IMR-90 (cell line): Measurements from ENCODE around the gene COQ10A. TPM values are rescaled to one million over a fixed set of nuclear protein-coding genes. Genes with fewer than 3 reads are reported as not detected.

Experiments
- ATAC-seq: fragments of 200-7000 bp; cut with Tn5 transposase; 2 replicates; pipeline ENCODE4 v1.9.1; 2020; ENCODE audit warnings: low read depth, mild to moderate bottlenecking, moderate library complexity
- BruUV-seq: library from RNA; stranded (reverse); fragments of 400-500 nt; replicated peaks from 2 replicates; lab custom pipeline; 2021; lab: Mats Ljungman, UMichigan
- CTCF ChIA-PET: fragments of 300-600 bp; formaldehyde crosslinking; extraction: SDS; loops from one replicate; lab custom pipeline; 2021; ENCODE audit warnings: antibody characterized with exemption; lab: Yijun Ruan, JAX
- POLR2A ChIA-PET: fragments of 300-600 bp; sonication (Branson Sonifier 250); formaldehyde crosslinking; loops from one replicate; lab custom pipeline; 2022; ENCODE audit warnings: antibody characterized with exemption; ENCODE audit not compliant: unreplicated experiment; lab: Charles Lee
- DNase-seq: peaks from one replicate; pipeline ENCODE4 v3.0.0; 2013
- H2AFZ ChIP-seq: replicated peaks from 2 replicates; pipeline ENCODE3; 2013; ENCODE audit warnings: low read length, mild to moderate bottlenecking; ENCODE audit not compliant: poor library complexity
- H2AK5ac ChIP-seq: 2 replicates; pipeline ENCODE4 v1.6.1; 2013; ENCODE audit warnings: low read depth, low read length, inconsistent platforms
- H2AK9ac ChIP-seq: replicated peaks from 2 replicates; pipeline ENCODE3; 2013; ENCODE audit warnings: mild to moderate bottlenecking, low read depth, low read length, moderate library complexity; ENCODE audit not compliant: poor library complexity
- H2BK120ac ChIP-seq: 2 replicates; pipeline ENCODE4 v1.6.1; 2013; ENCODE audit warnings: low read depth, low read length, inconsistent platforms
- H2BK15ac ChIP-seq: 3 replicates; pipeline ENCODE4 v1.6.1; 2013; ENCODE audit warnings: low read depth, low read length, inconsistent platforms
- H2BK20ac ChIP-seq: 2 replicates; pipeline ENCODE4 v1.6.1; 2013; ENCODE audit warnings: low read depth, mild to moderate bottlenecking, inconsistent platforms, low read length, moderate library complexity
- H2BK5ac ChIP-seq: 2 replicates; pipeline ENCODE4 v1.6.1; 2013; ENCODE audit warnings: mild to moderate bottlenecking, low read depth, low read length, inconsistent platforms; ENCODE audit not compliant: poor library complexity, severe bottlenecking
- H3K14ac ChIP-seq: replicated peaks from 2 replicates; pipeline ENCODE4 v1.6.1; 2013; ENCODE audit warnings: low read depth, low read length, inconsistent platforms
- H3K18ac ChIP-seq: 2 replicates; pipeline ENCODE4 v1.6.1; 2013; ENCODE audit warnings: low read depth, low read length, control low read depth
- H3K23ac ChIP-seq: 2 replicates; pipeline ENCODE4 v1.6.1; 2013; ENCODE audit warnings: low read depth, low read length, inconsistent platforms
- H3K27ac ChIP-seq: 2 replicates; pipeline ENCODE4 v1.5.1; 2013; ENCODE audit warnings: mild to moderate bottlenecking, control low read depth, low read length; ENCODE audit not compliant: insufficient read depth
- H3K27me3 ChIP-seq: 2 replicates; pipeline ENCODE4 v1.6.1; 2013; ENCODE audit warnings: low read length; ENCODE audit not compliant: control insufficient read depth, insufficient read depth
- H3K36me3 ChIP-seq: 2 replicates; pipeline ENCODE4 v1.6.1; 2013; ENCODE audit warnings: low read length, mixed read lengths; ENCODE audit not compliant: control insufficient read depth, insufficient read depth
- H3K4ac ChIP-seq: 2 replicates; pipeline ENCODE4 v1.6.1; 2013; ENCODE audit warnings: low read depth, low read length, inconsistent platforms
- H3K4me1 ChIP-seq: 2 replicates; pipeline ENCODE4 v1.6.1; 2013; ENCODE audit warnings: low read length, mixed read lengths; ENCODE audit not compliant: control insufficient read depth, insufficient read depth
- H3K4me2 ChIP-seq: 2 replicates; pipeline ENCODE4 v1.6.1; 2013; ENCODE audit warnings: low read depth, mild to moderate bottlenecking, control low read depth, low read length, moderate library complexity
- H3K4me3 ChIP-seq: 2 replicates; pipeline ENCODE4 v1.5.1; 2013; ENCODE audit warnings: low read depth, mild to moderate bottlenecking, control low read depth, low read length, moderate library complexity; ENCODE audit not compliant: insufficient read depth
- H3K56ac ChIP-seq: 2 replicates; pipeline ENCODE4 v1.6.1; 2013; ENCODE audit warnings: low read length, inconsistent platforms; ENCODE audit not compliant: insufficient read depth; ENCODE audit errors: extremely low read depth
- H3K79me1 ChIP-seq, 2 experiments: 2 replicates each; pipeline ENCODE4 v1.6.1; 2013; ENCODE audit warnings: low read length in 2 of 2, inconsistent platforms in 1 of 2, low read depth in 1 of 2
- H3K9ac ChIP-seq: 2 replicates; pipeline ENCODE4 v1.6.1; 2013; ENCODE audit warnings: low read depth, low read length, control low read depth
- H3K9me1 ChIP-seq: 2 replicates; pipeline ENCODE4 v1.6.1; 2013; ENCODE audit warnings: low read length, inconsistent platforms; ENCODE audit not compliant: insufficient read depth
- H3K9me3 ChIP-seq: 2 replicates; pipeline ENCODE4 v1.6.1; 2013; ENCODE audit warnings: low read length; ENCODE audit not compliant: control insufficient read depth, insufficient read depth
- H4K20me1 ChIP-seq: 2 replicates; pipeline ENCODE4 v1.6.1; 2013; ENCODE audit warnings: low read length, inconsistent platforms; ENCODE audit not compliant: insufficient read depth
- H4K5ac ChIP-seq: 2 replicates; pipeline ENCODE4 v1.6.1; 2013; ENCODE audit warnings: mild to moderate bottlenecking, low read depth, low read length, control low read depth
- H4K8ac ChIP-seq, 2 experiments: 2 replicates each; pipeline ENCODE4 v1.6.1; 2013; ENCODE audit warnings: low read depth in 2 of 2, low read length in 2 of 2, control low read depth in 1 of 2, inconsistent platforms in 1 of 2
- H4K91ac ChIP-seq: 2 replicates; pipeline ENCODE4 v1.6.1; 2013; ENCODE audit warnings: low read depth, low read length, inconsistent platforms; ENCODE audit not compliant: insufficient read depth
- MXI1 ChIP-seq: IDR thresholded peaks from 2 replicates; pipeline ENCODE4 v1.6.1; 2012; ENCODE audit warnings: low read depth, mild to moderate bottlenecking, low read length, moderate library complexity, borderline replicate concordance
- NFE2L2 ChIP-seq: fragments of 150-350 bp; IDR thresholded peaks from 2 replicates; pipeline ENCODE4 v1.6.1; 2016; ENCODE audit warnings: low read depth, mild to moderate bottlenecking, low read length
- WGBS, 2 experiments: methylation state at CpG; one replicate each; pipeline versions ENCODE4 v1.1.5 to v1.1.7; 2013; ENCODE audit warnings: missing lambda C conversion rate in 2 of 2; ENCODE audit not compliant: insufficient read length in 1 of 2; ENCODE audit errors: extremely low coverage in 2 of 2; 5-methylcytosine and 5-hydroxymethylcytosine counted together
- dilution Hi-C: fragments of 300-500 bp; cut with HindIII; formaldehyde crosslinking; loops from one replicate; pipeline ENCODE4 v1.14.3; 2018; ENCODE audit warnings: low sequenced_read_pairs; ENCODE audit not compliant: unreplicated experiment
- in situ Hi-C: fragments of 300-500 bp; cut with MboI; formaldehyde crosslinking; loops from 3 replicates; pipeline ENCODE4 v1.14.3; 2019; ENCODE audit warnings: low sequenced_read_pairs, inconsistent platforms, mixed read lengths
- intact Hi-C: fragments of 100-400 bp; cut with micrococcal nuclease; formaldehyde crosslinking; loops from 2 replicates; pipeline ENCODE4 v1.10.0; 2022
- polyA plus RNA-seq, 3 experiments: library from polyadenylated mRNA; depleted of rRNA; stranded (reverse); fragments of >200 nt; gene quantifications; 2 replicates each; pipeline ENCODE4 v1.2.3, GENCODE V29; 2012; ENCODE audit warnings: low replicate concordance in 1 of 3
- total RNA-seq: library from RNA; depleted of rRNA; stranded (reverse); fragments of >200 nt; gene quantifications from 2 replicates; pipeline ENCODE4 v1.2.3, GENCODE V29; 2012

COQ10A gene
- total and polyA plus RNA-seq, 2 of the 4 experiments (the other 2 are of a cell fraction) = 4.7 to 10.8 TPM

DNA sequence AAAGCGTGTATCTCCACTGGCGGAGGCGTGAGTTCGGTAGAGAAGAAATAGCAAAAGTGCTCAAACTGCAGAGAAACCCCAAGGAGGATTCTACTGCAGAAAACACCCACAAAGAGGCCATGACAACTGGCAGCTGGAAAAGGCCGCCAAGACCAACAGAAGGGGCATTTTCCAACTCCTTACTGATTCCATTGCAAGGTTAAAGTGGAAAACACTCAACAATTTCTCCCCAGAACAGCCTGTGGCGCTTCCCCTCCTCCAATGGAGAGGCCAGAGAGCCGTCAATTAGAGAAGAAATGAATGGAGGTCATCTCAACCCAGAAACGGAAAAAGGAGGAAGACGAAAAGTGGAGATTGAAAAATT lies 7.9 kb upstream of the COQ10A start:
- peak overlapping the region; percentile 85 for H3K9ac ChIP-seq
- H3K18ac ChIP-seq = peak overlapping the region; percentile 36; the same call in 1 of the 2 replicates
- peaks cover 26 to 40% of the 10 kb centered on the region in 2 experiments for H3K79me1 ChIP-seq
- peak overlapping the region; percentile 81 to 88 for H4K8ac ChIP-seq
- peaks cover 29% of the 10 kb centered on the region for H3K36me3 ChIP-seq
- H3K56ac ChIP-seq = peak overlapping the region; percentile 75
- CTCF ChIA-PET = interaction anchor here (0.6 to 1.2 kb wide), 4 partner anchors 26 to 70 kb away, joined by 3 read pairs; partner anchors contain the start of gene SMARCC2
- 9% methylated on average over 4 of the region's 9 CpGs; no CpG with 5 or more reads in 1 of the 2 experiments for WGBS, 2 experiments
- H3K23ac ChIP-seq = peak overlapping the region; percentile 25; the same call in 1 of the 2 replicates
- TF ChIP-seq NFE2L2 (no peak), MXI1 (0 out of 2 replicates have a peak, but pooled peaks have one; percentile 8)
- H4K91ac ChIP-seq = no peak overlapping the region; the same call in 1 of the 2 replicates
- peak overlapping the region; percentile 69 for H4K5ac ChIP-seq
- H3K9me1 ChIP-seq = peaks cover 27% of the 10 kb centered on the region
- peak overlapping the region; percentile 23; the same call in 1 of the 3 replicates for H2BK15ac ChIP-seq
- H2BK5ac ChIP-seq = peak overlapping the region; percentile 89
- intact Hi-C loops (loop anchor here (2.0 kb wide), 2 partner anchors 140 to 206 kb away; partner anchors contain the start of gene ZC3H10), dilution Hi-C loops (no loop called here), in situ Hi-C loops (no loop called here)
- H3K9me3 ChIP-seq = no peaks in the 10 kb centered on the region
- H2AK9ac ChIP-seq = peak overlapping the region; percentile 26
- BruUV-seq = no TSS peak
- no peaks in the 10 kb centered on the region for H3K27me3 ChIP-seq
- peaks cover 22% of the 10 kb centered on the region for H3K4me1 ChIP-seq
- H2BK120ac ChIP-seq = peak overlapping the region; percentile 60; the same call in 1 of the 2 replicates
- peak overlapping the region; percentile 74 for H3K4me2 ChIP-seq
- ATAC-seq (no peak), DNase-seq (no peak)
- peak overlapping the region; percentile 94 for H3K4me3 ChIP-seq
- POLR2A ChIA-PET = interaction anchor here (1.1 kb wide), 1 partner anchor 37 kb away, joined by 4 read pairs; the partner anchor contains the start of gene RNF41
- 0 out of 2 replicates have a peak overlapping the region, but pooled peaks have one; percentile 13 for H2BK20ac ChIP-seq
- peak overlapping the region; percentile 94 for H3K27ac ChIP-seq
- H3K14ac ChIP-seq = peak overlapping the region; percentile 21
- H3K4ac ChIP-seq = peak overlapping the region; percentile 47
- peak overlapping the region; percentile 20; the same call in 1 of the 2 replicates for H2AK5ac ChIP-seq
- H2AFZ ChIP-seq = peak overlapping the region; percentile 97
- H4K20me1 ChIP-seq = peaks cover 31% of the 10 kb centered on the region
